CD4-positive, alpha-beta T cell treated with Interleukin-17A for 4 hours (primary cell): ENCODE results near the gene MYO1B.

Source experiments
- DNase-seq: peaks from one replicate; pipeline ENCODE4 v3.0.0-alpha.2; 2020; ENCODE audit warnings: mixed read lengths

MYO1B gene

GRCh38 chr2:191470306-191470705 is 225.1 kb downstream of the MYO1B start:
- no peak for DNase-seq

GRCh38 chr2:191474464-191474863 is 229.3 kb downstream of the MYO1B start:
- DNase-seq, result no peak
